BLaER1 treated with 17β-estradiol and CSF1 and Interleukin-3, amounts not matched to agents 10 nM and 100 nM (cell line): ENCODE measurements around the gene ACBD7.

Experiments used
- H3K27ac ChIP-seq, 11 experiments: shearing (Covaris generic); formaldehyde crosslinking; 2 replicates each; pipeline ENCODE4 v1.8.1; 2022
- H3K27me3 ChIP-seq, 11 experiments: shearing (Covaris generic); formaldehyde crosslinking; 2 replicates each; pipeline ENCODE4 v1.8.1; 2022
- H3K36me3 ChIP-seq, 11 experiments: shearing (Covaris generic); formaldehyde crosslinking; 2 replicates each; pipeline ENCODE4 v1.8.1; 2022
- H3K4me1 ChIP-seq, 10 experiments: shearing (Covaris generic); formaldehyde crosslinking; 2 replicates each; pipeline ENCODE4 v1.8.1; 2022
- H3K4me2 ChIP-seq, 11 experiments: shearing (Covaris generic); formaldehyde crosslinking; 2 replicates each; pipeline ENCODE4 v1.8.1; 2022
- H3K4me3 ChIP-seq, 10 experiments: shearing (Covaris generic); formaldehyde crosslinking; 2 replicates each; pipeline ENCODE4 v1.8.1; 2022
- H3K9ac ChIP-seq, 11 experiments: shearing (Covaris generic); formaldehyde crosslinking; 2 replicates each; pipeline ENCODE4 v1.8.1; 2022
- H3K9me3 ChIP-seq, 11 experiments: shearing (Covaris generic); formaldehyde crosslinking; replicated peaks in 1 of 11; 2 replicates each; pipeline ENCODE4 v1.8.1; 2022
- H4K20me1 ChIP-seq, 11 experiments: shearing (Covaris generic); formaldehyde crosslinking; 2 replicates each; pipeline ENCODE4 v1.8.1; 2022
- Cebpa-rat ChIP-seq, 11 experiments: shearing (Covaris generic); IDR thresholded peaks; 2 replicates each; pipeline ENCODE4 v1.8.1; 2022

ACBD7 gene

DNA sequence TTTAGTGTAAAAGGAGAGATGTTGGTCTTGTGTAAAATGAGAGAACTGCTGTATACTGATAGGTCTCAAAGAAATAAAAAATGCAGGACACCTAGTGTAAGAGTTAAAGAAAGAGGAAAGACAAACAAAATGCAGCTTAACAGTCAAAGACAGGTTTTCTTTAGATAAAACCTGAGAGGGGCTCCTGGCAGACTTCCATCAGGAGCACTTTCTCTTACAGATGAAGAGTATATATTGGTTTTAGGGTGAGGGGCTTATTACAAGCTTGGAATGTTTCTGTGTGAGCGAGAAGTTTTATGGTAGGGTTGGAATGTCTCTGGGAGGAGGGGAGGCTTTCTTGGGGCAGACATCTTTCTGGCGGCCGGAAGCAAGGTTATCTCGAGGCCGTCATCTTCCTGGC lies 16.2 kb downstream of the ACBD7 start:
- Histone ChIP-seq H3K4me2 (no peak overlapping the region), H3K9me3 (peaks cover 17 to 45% (median 30%) of the 10 kb centered on the region in 11 experiments), H3K27me3 (no peaks in the 10 kb centered on the region), H3K36me3 (peaks cover 0 to 15% (median 8%) of the 10 kb centered on the region in 11 experiments; a peak in 7 of 22 replicates), H3K4me3 (no peak overlapping the region), H3K4me1 (no peaks in the 10 kb centered on the region), H3K9ac (no peak overlapping the region), H3K27ac (no peak overlapping the region), H4K20me1 (no peaks in the 10 kb centered on the region)
- no peak for TF ChIP-seq Cebpa-rat (IDR thresholded peaks at IDR 0.05)

DNA sequence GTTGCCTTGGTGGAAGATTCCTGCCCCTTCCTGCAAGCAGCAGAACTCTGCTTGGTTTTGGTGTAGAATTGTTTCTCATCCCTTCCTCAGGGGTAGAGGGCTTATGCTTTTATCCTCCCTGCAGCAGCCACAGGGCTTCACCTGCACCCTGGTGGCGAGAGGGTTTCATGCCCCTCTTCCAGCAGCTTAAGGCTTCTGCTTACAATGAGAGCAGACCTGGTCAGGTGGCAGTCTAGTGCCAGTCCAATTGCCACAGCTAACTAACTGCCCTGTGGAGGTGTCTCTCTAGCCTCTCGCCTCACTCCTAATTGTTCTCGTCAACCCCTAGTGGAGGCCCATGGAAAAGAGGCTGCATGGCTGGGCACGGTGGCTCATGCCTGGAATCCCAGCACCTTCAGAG lies 19.3 kb downstream of the ACBD7 start:
- H4K20me1 ChIP-seq = no peaks in the 10 kb centered on the region
- no peaks in the 10 kb centered on the region for H3K27me3 ChIP-seq
- no peak overlapping the region for H3K27ac ChIP-seq
- H3K36me3 ChIP-seq = peaks cover 0 to 15% (median 9%) of the 10 kb centered on the region in 11 experiments; a peak in 8 of 22 replicates
- H3K4me3 ChIP-seq = no peak overlapping the region
- no peak overlapping the region for H3K4me2 ChIP-seq
- no peak overlapping the region for H3K9ac ChIP-seq
- H3K9me3 ChIP-seq = peaks cover 36 to 68% (median 52%) of the 10 kb centered on the region in 11 experiments
- no peaks in the 10 kb centered on the region for H3K4me1 ChIP-seq
- no peak for TF ChIP-seq Cebpa-rat (IDR thresholded peaks at IDR 0.05)

DNA sequence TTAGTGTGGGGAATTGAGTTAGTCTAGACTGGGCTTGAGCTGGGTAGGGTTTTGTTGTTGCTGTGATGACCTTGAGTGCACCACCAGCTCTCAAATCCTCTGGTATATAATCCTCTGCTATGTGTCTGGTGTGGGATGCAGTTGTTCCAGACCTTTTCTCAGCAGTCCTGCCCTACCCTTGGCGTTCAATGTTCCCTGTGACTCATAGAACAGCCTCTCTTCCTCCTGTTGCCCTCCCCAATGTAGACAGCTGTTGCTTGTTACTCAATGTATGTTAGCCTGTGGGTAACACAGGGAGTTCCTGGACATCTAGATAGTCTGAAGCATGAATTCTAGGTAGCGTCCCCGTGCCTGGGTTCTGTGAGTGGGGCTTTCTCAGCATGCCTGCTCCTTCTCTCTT lies 19.8 kb downstream of the ACBD7 start:
- TF ChIP-seq Cebpa-rat (IDR thresholded peaks at IDR 0.05) = no peak
- peaks cover 0 to 15% (median 8%) of the 10 kb centered on the region in 11 experiments; a peak in 8 of 22 replicates for H3K36me3 ChIP-seq
- no peaks in the 10 kb centered on the region for H3K27me3 ChIP-seq
- H4K20me1 ChIP-seq = no peaks in the 10 kb centered on the region
- no peak overlapping the region for H3K27ac ChIP-seq
- H3K4me2 ChIP-seq = no peak overlapping the region
- H3K9me3 ChIP-seq = peaks cover 36 to 68% (median 53%) of the 10 kb centered on the region in 11 experiments
- H3K9ac ChIP-seq = no peak overlapping the region
- H3K4me3 ChIP-seq = no peak overlapping the region
- H3K4me1 ChIP-seq = no peaks in the 10 kb centered on the region

DNA sequence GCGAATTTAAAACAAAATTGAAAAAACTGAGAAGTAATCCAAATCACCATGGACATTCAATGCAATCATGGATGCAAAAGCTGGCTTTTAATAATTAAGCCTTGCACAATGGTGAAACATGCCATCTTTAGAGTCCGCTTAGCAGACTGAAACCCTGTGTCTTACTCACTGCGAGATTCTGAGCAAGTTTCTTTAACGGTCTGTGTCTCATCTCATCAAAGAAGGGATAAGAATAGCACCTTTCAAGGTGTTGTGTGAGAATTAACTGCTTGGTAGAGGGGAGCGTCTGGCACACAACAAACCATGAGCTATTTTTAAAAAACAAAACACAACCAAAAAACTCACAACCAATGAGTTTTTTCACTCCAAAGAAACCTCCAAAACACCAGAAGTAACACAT lies 21.4 kb downstream of the ACBD7 start:
- no peak overlapping the region for H3K4me2 ChIP-seq
- H3K9me3 ChIP-seq = peaks cover 28 to 55% (median 40%) of the 10 kb centered on the region in 11 experiments

DNA sequence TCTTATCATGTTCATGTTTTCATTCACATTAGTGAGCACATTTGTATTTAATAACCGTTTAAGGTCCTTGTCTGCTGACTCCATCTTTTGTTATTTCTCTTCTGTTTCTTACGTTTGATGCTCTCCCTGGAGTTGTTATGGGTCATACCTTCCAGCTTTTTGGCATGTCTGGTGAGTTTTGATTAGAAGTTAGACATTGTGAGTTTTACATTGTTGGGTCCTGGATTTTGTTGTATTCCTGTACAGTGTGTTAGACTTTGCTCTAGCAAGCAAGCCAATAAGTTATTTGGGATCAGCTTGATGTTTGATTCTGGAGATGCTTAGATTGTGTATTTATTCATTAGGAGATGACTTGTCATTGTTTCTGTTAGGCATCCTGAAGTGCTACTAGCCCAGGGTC lies 27.9 kb downstream of the ACBD7 start:
- Histone ChIP-seq H3K27me3 (no peaks in the 10 kb centered on the region), H3K9me3 (peaks cover 32 to 40% (median 36%) of the 10 kb centered on the region in 11 experiments), H3K9ac (no peak overlapping the region), H3K4me3 (no peak overlapping the region), H4K20me1 (no peaks in the 10 kb centered on the region), H3K27ac (no peak overlapping the region), H3K4me2 (no peak overlapping the region), H3K4me1 (no peaks in the 10 kb centered on the region), H3K36me3 (peaks cover 0 to 5% (median 0%) of the 10 kb centered on the region in 11 experiments; a peak in 2 of 22 replicates)
- no peak for TF ChIP-seq Cebpa-rat (IDR thresholded peaks at IDR 0.05)

More for the DNA sequence above, 21.4 kb downstream of the ACBD7 start:
- Histone ChIP-seq H3K4me3 (no peak overlapping the region), H3K27ac (no peak overlapping the region), H4K20me1 (no peaks in the 10 kb centered on the region), H3K36me3 (peaks cover 0 to 6% (median 0%) of the 10 kb centered on the region in 11 experiments; a peak in 5 of 22 replicates), H3K9ac (no peak overlapping the region), H3K27me3 (no peaks in the 10 kb centered on the region), H3K4me1 (no peaks in the 10 kb centered on the region)
- TF ChIP-seq Cebpa-rat (IDR thresholded peaks at IDR 0.05) = no peak

DNA sequence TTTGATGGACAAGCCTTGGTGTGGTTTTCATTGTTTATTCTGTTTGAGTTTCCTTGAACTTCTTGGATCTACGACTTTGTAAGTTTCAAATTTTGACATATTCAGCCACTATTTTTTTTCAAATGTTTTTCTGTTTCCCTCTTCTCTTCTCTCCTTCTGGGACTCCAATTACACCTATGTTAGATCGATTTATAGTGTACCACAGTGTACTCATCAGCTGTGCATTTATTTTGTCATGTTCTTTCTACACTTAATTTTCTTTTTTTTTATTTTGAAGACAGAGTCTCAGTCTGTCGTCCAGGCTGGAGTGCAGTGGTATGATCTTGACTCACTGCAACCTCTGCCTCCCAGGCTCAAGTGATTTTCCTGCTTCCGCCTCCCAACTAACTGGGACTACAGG lies 28.7 kb downstream of the ACBD7 start:
- Histone ChIP-seq H3K4me3 (no peak overlapping the region), H3K9me3 (peaks cover 27 to 40% (median 33%) of the 10 kb centered on the region in 11 experiments), H3K36me3 (peaks cover 0 to under 1% (median 0%) of the 10 kb centered on the region in 11 experiments; a peak in 1 of 22 replicates), H3K27ac (no peak overlapping the region), H3K9ac (no peak overlapping the region), H3K4me2 (no peak overlapping the region), H3K4me1 (no peaks in the 10 kb centered on the region), H4K20me1 (no peaks in the 10 kb centered on the region), H3K27me3 (no peaks in the 10 kb centered on the region)
- no peak for TF ChIP-seq Cebpa-rat (IDR thresholded peaks at IDR 0.05)

DNA sequence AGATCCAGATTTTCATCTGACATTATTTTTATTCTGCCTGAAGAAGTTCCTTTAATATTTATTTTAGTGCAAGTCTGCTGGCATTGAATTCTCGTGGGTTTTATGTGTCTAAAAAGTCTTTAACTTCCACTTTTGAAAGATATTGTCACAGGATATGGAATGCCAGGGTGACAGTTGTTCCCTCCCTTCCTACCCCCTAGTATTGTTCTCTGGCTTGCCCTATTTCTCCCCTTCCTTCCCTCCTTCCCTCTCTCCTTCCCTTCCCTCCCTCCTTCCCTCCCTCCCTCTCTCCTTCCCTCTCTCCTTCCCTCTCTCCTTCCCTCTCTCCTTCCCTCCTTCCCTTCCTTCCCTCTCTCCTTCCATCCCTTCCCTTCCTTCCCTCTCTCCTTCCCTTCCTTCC lies 29.9 kb downstream of the ACBD7 start:
- no peaks in the 10 kb centered on the region for H3K36me3 ChIP-seq
- peaks cover 32 to 46% (median 40%) of the 10 kb centered on the region in 11 experiments for H3K9me3 ChIP-seq
- H3K4me2 ChIP-seq = no peak overlapping the region
- H3K4me1 ChIP-seq = no peaks in the 10 kb centered on the region
- no peaks in the 10 kb centered on the region for H3K27me3 ChIP-seq
- no peaks in the 10 kb centered on the region for H4K20me1 ChIP-seq
- no peak overlapping the region for H3K9ac ChIP-seq
- no peak for TF ChIP-seq Cebpa-rat (IDR thresholded peaks at IDR 0.05)
- H3K27ac ChIP-seq = no peak overlapping the region
- H3K4me3 ChIP-seq = no peak overlapping the region

DNA sequence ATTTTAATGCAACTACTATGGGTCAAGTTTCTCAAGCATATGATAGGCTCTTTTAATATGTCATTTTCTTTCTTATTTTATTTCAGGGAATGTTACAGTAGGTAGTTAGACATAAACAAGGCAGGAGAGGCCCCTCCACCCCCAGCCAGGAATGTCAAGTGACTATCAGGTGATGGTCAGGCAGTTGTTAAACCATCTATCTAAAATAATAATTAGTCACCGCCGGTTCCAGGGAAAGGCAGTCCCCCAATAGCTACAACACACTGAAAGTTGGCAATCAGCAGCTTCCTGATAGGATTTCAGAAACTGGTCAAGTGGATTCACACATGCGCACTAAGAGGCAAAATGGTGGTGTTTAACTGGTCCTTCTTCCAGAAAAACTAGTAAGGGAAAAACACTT lies 35.5 kb downstream of the ACBD7 start:
- Histone ChIP-seq H3K4me3 (no peak overlapping the region), H4K20me1 (no peaks in the 10 kb centered on the region), H3K4me1 (no peaks in the 10 kb centered on the region; a peak in 1 of 20 replicates), H3K4me2 (no peak overlapping the region), H3K9me3 (peaks cover 13 to 24% (median 16%) of the 10 kb centered on the region in 11 experiments; a peak in 19 of 22 replicates), H3K9ac (no peak overlapping the region), H3K27ac (no peak overlapping the region), H3K36me3 (no peaks in the 10 kb centered on the region), H3K27me3 (no peaks in the 10 kb centered on the region)
- no peak for TF ChIP-seq Cebpa-rat (IDR thresholded peaks at IDR 0.05)

DNA sequence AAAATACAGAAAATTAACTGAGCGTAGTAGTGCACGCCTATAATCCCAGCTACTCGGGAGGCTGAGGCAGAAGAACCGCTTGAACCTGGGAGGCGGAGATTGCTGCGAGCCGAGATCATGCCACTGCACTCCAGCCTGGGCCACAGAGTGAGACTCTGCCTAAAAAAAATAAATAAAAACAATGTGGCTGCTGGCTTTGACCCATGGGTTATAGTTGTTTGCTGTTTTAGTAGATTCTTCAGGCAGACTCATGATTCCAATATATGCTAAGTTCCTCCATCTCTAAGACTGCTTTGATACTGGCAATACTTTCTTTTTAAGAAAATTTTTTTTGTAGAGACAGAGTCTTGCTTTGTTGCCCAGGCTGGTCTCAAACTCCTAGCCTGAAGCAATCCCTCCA lies 36.5 kb downstream of the ACBD7 start:
- TF ChIP-seq Cebpa-rat (IDR thresholded peaks at IDR 0.05) = no peak
- no peaks in the 10 kb centered on the region for H3K27me3 ChIP-seq
- H3K9ac ChIP-seq = no peak overlapping the region
- H4K20me1 ChIP-seq = no peaks in the 10 kb centered on the region
- no peak overlapping the region for H3K4me2 ChIP-seq
- peaks cover 13 to 24% (median 16%) of the 10 kb centered on the region in 11 experiments; a peak in 19 of 22 replicates for H3K9me3 ChIP-seq
- no peaks in the 10 kb centered on the region for H3K36me3 ChIP-seq
- H3K4me1 ChIP-seq = no peaks in the 10 kb centered on the region; a peak in 1 of 20 replicates
- H3K4me3 ChIP-seq = no peak overlapping the region
- H3K27ac ChIP-seq = no peak overlapping the region

DNA sequence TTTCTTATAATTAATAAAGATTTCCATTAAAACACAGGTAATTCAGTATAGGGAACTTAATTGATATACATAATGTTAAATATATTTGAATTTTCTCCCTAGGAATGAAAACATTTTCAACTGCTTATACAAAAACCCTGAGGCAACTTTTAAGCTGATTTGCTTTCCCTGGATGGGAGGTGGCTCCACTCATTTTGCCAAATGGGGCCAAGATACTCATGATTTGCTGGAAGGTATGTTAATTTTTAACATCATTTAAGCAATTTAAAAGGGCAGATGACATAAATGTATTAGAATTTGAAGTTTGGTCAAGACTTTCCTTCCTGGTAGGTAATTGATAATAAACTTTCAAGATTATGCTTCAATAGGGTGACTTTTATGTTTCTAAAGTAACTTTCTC lies 39.0 kb downstream of the ACBD7 start:
- no peak for TF ChIP-seq Cebpa-rat (IDR thresholded peaks at IDR 0.05)
- no peaks in the 10 kb centered on the region for H4K20me1 ChIP-seq
- peaks cover 7 to 11% (median 9%) of the 10 kb centered on the region in 11 experiments; a peak in 18 of 22 replicates for H3K9me3 ChIP-seq

More for the DNA sequence above, 39.0 kb downstream of the ACBD7 start:
- Histone ChIP-seq H3K9ac (no peak overlapping the region), H3K4me1 (peaks cover 0 to 24% (median 3%) of the 10 kb centered on the region in 10 experiments; a peak in 9 of 20 replicates), H3K27ac (no peak overlapping the region), H3K4me2 (no peak overlapping the region), H3K4me3 (no peak overlapping the region), H3K27me3 (no peaks in the 10 kb centered on the region), H3K36me3 (no peaks in the 10 kb centered on the region)
